HEK293T (cell line): ENCODE results near the gene SCAMP4.
"Not testable (repeated sequence)": the region's sequence is repeated elsewhere in the genome, so short reads cannot be mapped to it uniquely, and the experiment has no call there.

Experiments used
- BHLHE40 ChIP-seq: fragments of 450-650 bp; IDR thresholded peaks from 2 replicates; pipeline ENCODE4 v1.6.1; 2016; ENCODE audit warnings: mild to moderate bottlenecking, moderate library complexity, borderline replicate concordance
- ELF4 ChIP-seq: fragments of 450-650 bp; IDR thresholded peaks from 2 replicates; pipeline ENCODE4 v1.6.1; 2017; ENCODE audit warnings: antibody characterized with exemption
- FOXA1 ChIP-seq: fragments of 450-650 bp; IDR thresholded peaks from 2 replicates; pipeline ENCODE4 v1.6.1; 2016; ENCODE audit warnings: mild to moderate bottlenecking
- FOXM1 ChIP-seq: fragments of 450-650 bp; IDR thresholded peaks from 2 replicates; pipeline ENCODE4 v1.6.1; 2017; ENCODE audit warnings: mild to moderate bottlenecking, borderline replicate concordance
- HDGF ChIP-seq: fragments of 450-650 bp; IDR thresholded peaks from 2 replicates; pipeline ENCODE4 v1.6.1; 2017; ENCODE audit warnings: antibody characterized with exemption, borderline replicate concordance
- NFRKB ChIP-seq: fragments of 450-650 bp; IDR thresholded peaks from 2 replicates; pipeline ENCODE4 v1.6.1; 2016; ENCODE audit warnings: mild to moderate bottlenecking, moderate library complexity
- SP1 ChIP-seq: fragments of 450-650 bp; IDR thresholded peaks from 2 replicates; pipeline ENCODE4 v1.6.1; 2017
- SUZ12 ChIP-seq: fragments of 450-650 bp; IDR thresholded peaks from 2 replicates; pipeline ENCODE4 v1.6.1; 2016; ENCODE audit warnings: mild to moderate bottlenecking

DNA sequence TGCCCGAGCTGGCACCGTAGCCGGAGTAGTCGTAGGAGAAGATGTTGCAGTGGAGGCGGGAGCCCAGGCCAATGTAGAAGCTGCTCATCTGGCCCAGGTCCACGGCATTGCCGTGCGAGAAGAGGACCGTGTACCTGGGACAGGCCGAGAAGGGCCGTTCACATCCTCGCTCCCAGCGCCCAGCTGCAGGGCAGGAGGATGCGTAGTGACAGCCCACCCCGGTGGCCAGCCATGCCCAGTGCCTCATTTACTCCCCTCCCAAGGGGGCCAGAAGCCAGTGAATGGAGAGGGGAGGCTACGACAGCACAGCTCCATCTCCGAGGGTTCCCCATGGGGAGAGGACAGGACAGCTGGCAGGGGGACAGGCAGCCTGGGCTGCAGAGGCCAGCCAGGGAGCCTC, 25.2 kb upstream of the SCAMP4 start:
- not testable (repeated sequence) for TF ChIP-seq BHLHE40, SUZ12, NFRKB, HDGF, FOXA1, FOXM1, SP1, ELF4
